Stomach (tissue), 9 donors: Measurements from ENCODE around the gene CADPS. TPM values are rescaled to one million over a fixed set of nuclear protein-coding genes. Genes with fewer than 3 reads are reported as not detected.

Experiments used
- DNase-seq, 2 donors: peaks; one replicate each; pipeline versions ENCODE4 v3.0.0 to v3.0.0-alpha.2; 2013 to 2019
- H3K27ac ChIP-seq, 5 donors: fragments of 200-600 bp in 4 of 5; sonication (generic) in 4 of 5; one replicate each; pipeline ENCODE4 v1.5.1; 2013 to 2019; ENCODE audit warnings: mild to moderate bottlenecking in 1 of 5, moderate library complexity in 1 of 5
- H3K27me3 ChIP-seq, 3 donors: fragments of 200-600 bp; sonication (generic); one replicate each; pipeline ENCODE4 v1.5.1; 2017 to 2019; ENCODE audit warnings: mixed run types in 1 of 3
- H3K36me3 ChIP-seq, 4 donors: fragments of 200-600 bp; sonication (generic); 1 replicate in 3 of 4; 2 replicates in 1 of 4; pipeline ENCODE4 v1.5.1; 2016 to 2019
- H3K4me1 ChIP-seq, 4 donors: fragments of 200-600 bp; sonication (generic); one replicate each; pipeline ENCODE4 v1.5.1; 2016 to 2019
- H3K4me3 ChIP-seq, 4 donors: fragments of 200-600 bp; sonication (generic) in 3 of 4; one replicate each; pipeline ENCODE4 v1.5.1; 2016 to 2019; ENCODE audit warnings: mild to moderate bottlenecking in 1 of 4
- H3K9me3 ChIP-seq, 4 donors: fragments of 200-600 bp; sonication (generic); one replicate each; pipeline ENCODE4 v1.5.1; 2016 to 2019
- EP300 ChIP-seq: sonication (generic); formaldehyde crosslinking; IDR thresholded peaks from one replicate; pipeline ENCODE4 v1.6.1; 2017; ENCODE audit warnings: antibody characterized with exemption
- POLR2A ChIP-seq, 4 donors: fragments of 450-650 bp; IDR thresholded peaks; one replicate each; pipeline ENCODE4 v1.6.1; 2016; ENCODE audit warnings: antibody characterized with exemption in 4 of 4, control low read depth in 2 of 4, mild to moderate bottlenecking in 1 of 4, moderate library complexity in 1 of 4
- POLR2AphosphoS5 ChIP-seq, 3 donors: sonication (generic); formaldehyde crosslinking; IDR thresholded peaks; one replicate each; pipeline ENCODE4 v1.6.1; 2016; ENCODE audit warnings: antibody characterized with exemption in 3 of 3
- WGBS, 5 donors: extraction: QIAGEN DNeasy Blood & Tissue Kit in 3 of 5; methylation state at CpG; one replicate each; pipeline versions ENCODE4 v1.1.5 to v1.1.7; 2013 to 2018; 5-methylcytosine and 5-hydroxymethylcytosine counted together
- intact Hi-C: fragments of 100-400 bp; cut with DNase I; formaldehyde crosslinking; loops from one replicate; pipeline ENCODE4 v1.15.1; 2023; ENCODE audit warnings: low total_unique reads
- polyA plus RNA-seq, 3 donors: library from polyadenylated mRNA; stranded (reverse); fragments of 200-250 nt; gene quantifications; one replicate each; pipeline ENCODE4 v1.2.3, GENCODE V29; 2013
- total RNA-seq, 5 donors: library from RNA; depleted of rRNA; stranded (reverse); fragments of >200 nt; gene quantifications; one replicate each; pipeline versions ENCODE4 v1.1.0 to v1.2.3, GENCODE V29; 2014 to 2016
- TF ChIP-seq, protein P1 (sequence below), 7 experiments: fragments of 450-650 bp in 4 of 7; fragments of 200-600 bp in 3 of 7; sonication (generic) in 3 of 7; IDR thresholded peaks; one replicate each; pipeline ENCODE4 v1.5.1; 2016 to 2019; ENCODE audit warnings: antibody characterized with exemption in 7 of 7, control low read depth in 2 of 7, mild to moderate bottlenecking in 1 of 7
- donor health status: healthy with polysubstance abuse.
- donor health status: Bipolar disorder and iron deficiency.
- donor health status: healthy.

Gene CADPS
- total and polyA plus RNA-seq, 8 donors: 0.58 to 32.2 (median 3.4) TPM

DNA sequence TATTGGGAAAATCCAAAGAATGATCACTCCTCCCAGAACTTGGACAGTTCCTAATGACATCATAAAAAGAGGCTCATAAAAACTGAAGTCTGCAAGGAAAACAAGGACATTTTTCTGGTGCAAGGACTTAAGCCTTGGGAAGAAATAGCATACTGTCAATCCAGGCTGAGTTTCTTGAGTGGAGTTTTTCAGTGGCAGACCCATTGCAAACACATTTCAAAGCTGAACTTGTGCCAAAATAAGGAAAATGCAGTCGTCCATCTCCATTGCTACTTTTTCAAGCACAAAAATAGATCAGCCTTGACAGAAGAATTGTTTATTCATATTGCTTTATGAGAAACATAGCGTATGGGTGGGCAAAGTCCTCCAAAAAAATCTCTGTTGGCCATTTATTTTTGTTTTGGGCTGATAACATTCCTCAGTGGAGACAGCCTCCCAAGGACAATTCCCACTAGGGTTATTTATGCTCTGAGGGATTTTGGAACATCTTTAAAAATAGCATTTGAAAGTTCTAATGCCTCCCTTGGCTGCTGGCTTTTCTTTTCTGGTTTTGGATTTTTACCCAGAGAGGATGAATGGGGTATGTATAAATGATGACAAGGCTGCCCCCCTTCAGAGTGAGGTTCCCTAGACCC, 220.0 kb downstream of the CADPS start:
- WGBS, 5 donors: 41 to 64% (median 54%) methylated on average over 2 of the region's 2 CpGs
- H3K27ac ChIP-seq: no peak overlapping the region
- H3K4me3 ChIP-seq: no peak overlapping the region
- H3K4me1 ChIP-seq: no peaks in the 10 kb centered on the region
- no peaks in the 10 kb centered on the region for H3K9me3 ChIP-seq
- no peak for DNase-seq
- no peaks in the 10 kb centered on the region for H3K27me3 ChIP-seq
- no peaks in the 10 kb centered on the region for H3K36me3 ChIP-seq
- intact Hi-C loops: no loop called here
- TF ChIP-seq POLR2AphosphoS5 (IDR thresholded peaks at IDR 0.05) (no peak), EP300 (no peak), POLR2A (IDR thresholded peaks at IDR 0.05) (no peak)
- TF ChIP-seq, protein P1, sequence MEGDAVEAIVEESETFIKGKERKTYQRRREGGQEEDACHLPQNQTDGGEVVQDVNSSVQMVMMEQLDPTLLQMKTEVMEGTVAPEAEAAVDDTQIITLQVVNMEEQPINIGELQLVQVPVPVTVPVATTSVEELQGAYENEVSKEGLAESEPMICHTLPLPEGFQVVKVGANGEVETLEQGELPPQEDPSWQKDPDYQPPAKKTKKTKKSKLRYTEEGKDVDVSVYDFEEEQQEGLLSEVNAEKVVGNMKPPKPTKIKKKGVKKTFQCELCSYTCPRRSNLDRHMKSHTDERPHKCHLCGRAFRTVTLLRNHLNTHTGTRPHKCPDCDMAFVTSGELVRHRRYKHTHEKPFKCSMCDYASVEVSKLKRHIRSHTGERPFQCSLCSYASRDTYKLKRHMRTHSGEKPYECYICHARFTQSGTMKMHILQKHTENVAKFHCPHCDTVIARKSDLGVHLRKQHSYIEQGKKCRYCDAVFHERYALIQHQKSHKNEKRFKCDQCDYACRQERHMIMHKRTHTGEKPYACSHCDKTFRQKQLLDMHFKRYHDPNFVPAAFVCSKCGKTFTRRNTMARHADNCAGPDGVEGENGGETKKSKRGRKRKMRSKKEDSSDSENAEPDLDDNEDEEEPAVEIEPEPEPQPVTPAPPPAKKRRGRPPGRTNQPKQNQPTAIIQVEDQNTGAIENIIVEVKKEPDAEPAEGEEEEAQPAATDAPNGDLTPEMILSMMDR (IDR thresholded peaks at IDR 0.05): no peak

DNA sequence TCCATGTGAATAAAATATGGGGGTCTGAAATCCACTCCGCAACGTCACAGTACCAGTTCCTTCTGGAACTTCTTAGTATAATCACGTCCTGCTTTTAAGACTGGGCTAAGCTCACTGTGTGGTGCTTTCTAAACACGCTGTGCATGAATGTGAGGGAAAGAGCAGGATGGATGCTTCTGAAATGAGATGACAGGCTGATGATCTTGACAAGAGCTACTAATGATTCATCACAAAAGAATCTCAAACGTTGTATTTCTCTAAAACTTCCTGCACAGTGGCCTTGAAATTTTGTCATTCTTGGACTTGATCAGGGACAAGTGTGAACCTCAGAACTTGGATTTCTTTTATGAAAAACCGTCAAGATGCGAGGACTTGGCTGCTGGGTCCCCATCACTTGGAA, 221.4 kb downstream of the CADPS start:
- WGBS, 5 donors: 61 to 71% (median 70%) methylated on average over 7 of the region's 7 CpGs
- Histone ChIP-seq H3K27ac (no peak overlapping the region), H3K9me3 (no peaks in the 10 kb centered on the region), H3K36me3 (no peaks in the 10 kb centered on the region), H3K4me1 (no peaks in the 10 kb centered on the region), H3K4me3 (no peak overlapping the region), H3K27me3 (no peaks in the 10 kb centered on the region)
- DNase-seq: no peak
- intact Hi-C loops: no loop called here
- TF ChIP-seq EP300 (no peak), POLR2A (IDR thresholded peaks at IDR 0.05) (no peak), POLR2AphosphoS5 (IDR thresholded peaks at IDR 0.05) (no peak)
- TF ChIP-seq, protein P1 (IDR thresholded peaks at IDR 0.05): no peak

DNA sequence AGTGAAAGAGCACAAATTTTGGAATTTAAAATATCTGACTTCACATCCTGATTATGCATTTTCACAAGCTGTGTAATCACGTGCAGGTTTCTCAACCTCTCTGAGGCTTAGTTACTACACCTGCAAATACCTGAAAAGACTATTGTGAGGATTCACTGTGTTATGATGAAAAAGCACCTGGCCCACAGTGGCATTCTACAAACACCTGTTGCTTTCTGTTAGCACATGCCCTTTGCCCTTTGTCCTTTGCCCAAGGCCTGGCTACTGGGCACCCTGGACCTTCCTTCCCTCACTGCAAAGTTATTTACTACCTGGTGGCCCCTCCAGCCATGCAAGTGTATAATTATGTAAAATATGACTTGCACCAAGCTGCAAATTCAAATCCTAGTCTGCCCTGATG, 227.5 kb downstream of the CADPS start:
- intact Hi-C loops: no loop called here
- H3K4me1 ChIP-seq: no peaks in the 10 kb centered on the region
- H3K27me3 ChIP-seq: no peaks in the 10 kb centered on the region
- no peak for DNase-seq
- H3K4me3 ChIP-seq: no peak overlapping the region
- H3K9me3 ChIP-seq: no peaks in the 10 kb centered on the region
- H3K27ac ChIP-seq: no peak overlapping the region
- no peaks in the 10 kb centered on the region for H3K36me3 ChIP-seq
- WGBS, 5 donors: 80 to 89% (median 81%) methylated on average over 1 of the region's 1 CpG
- TF ChIP-seq POLR2A (IDR thresholded peaks at IDR 0.05): no peak
- TF ChIP-seq, protein P1 (IDR thresholded peaks at IDR 0.05): no peak
- no peak for TF ChIP-seq EP300
- no peak for TF ChIP-seq POLR2AphosphoS5 (IDR thresholded peaks at IDR 0.05)

DNA sequence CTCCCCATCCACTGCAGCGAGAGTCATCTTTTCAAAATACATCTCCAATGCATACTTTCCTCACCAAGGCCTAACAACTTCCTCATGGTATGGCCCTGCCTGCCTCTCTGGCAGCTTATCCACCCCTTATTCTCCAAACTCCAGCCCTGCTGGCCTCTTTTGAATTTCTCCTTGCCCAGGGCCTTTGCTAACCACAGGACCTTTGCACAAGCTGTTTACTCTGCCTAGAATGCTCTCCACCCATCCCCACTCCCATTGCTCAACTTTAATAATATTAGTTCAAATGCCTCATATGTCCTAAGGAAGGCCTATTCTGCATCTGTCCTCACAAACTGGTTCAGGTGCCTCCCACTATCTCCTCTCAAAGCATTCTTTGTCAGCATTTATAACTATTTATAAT, 230.7 kb downstream of the CADPS start:
- no peak for DNase-seq
- intact Hi-C loops: no loop called here
- Histone ChIP-seq H3K4me3 (no peak overlapping the region), H3K36me3 (no peaks in the 10 kb centered on the region), H3K9me3 (no peaks in the 10 kb centered on the region), H3K27me3 (no peaks in the 10 kb centered on the region), H3K27ac (no peak overlapping the region), H3K4me1 (no peaks in the 10 kb centered on the region)
- TF ChIP-seq EP300: no peak
- TF ChIP-seq, protein P1 (IDR thresholded peaks at IDR 0.05): no peak
- TF ChIP-seq POLR2A (IDR thresholded peaks at IDR 0.05): no peak
- no peak for TF ChIP-seq POLR2AphosphoS5 (IDR thresholded peaks at IDR 0.05)
- 67 to 100% (median 93%) methylated on average over 1 of the region's 1 CpG for WGBS, 5 donors
